HEK293 (cell line): ENCODE results near the gene SPRR2D.

Source experiments
- CTCF ChIA-PET: fragments of 350-600 bp; formaldehyde crosslinking; extraction: SDS; loops from one replicate; lab custom pipeline; 2021; ENCODE audit warnings: antibody characterized with exemption; lab: Yijun Ruan, JAX
- POLR2A ChIA-PET: fragments of 300-600 bp; formaldehyde crosslinking; extraction: SDS; loops from one replicate; lab custom pipeline; 2020; ENCODE audit warnings: antibody characterized with exemption, inconsistent platforms; lab: Yijun Ruan, JAX
- H3K27ac ChIP-seq: fragments of 200-500 bp; sonication (Bioruptor generic); 2 replicates; pipeline ENCODE4 v1.5.1; 2014; ENCODE audit warnings: low read depth, low read length, control low read depth, inconsistent platforms; ENCODE audit errors: extremely low read depth
- H3K36me3 ChIP-seq, 2 experiments: fragments of 200-500 bp in 1 of 2; sonication (Bioruptor generic) in 1 of 2; 1 replicate in 1 of 2; 2 replicates in 1 of 2; pipeline ENCODE4 v1.5.1; 2014 to 2017; ENCODE audit warnings: inconsistent platforms in 2 of 2, low read length in 2 of 2; ENCODE audit not compliant: control insufficient read depth in 2 of 2, insufficient read depth in 1 of 2
- H3K4me1 ChIP-seq: fragments of 200-500 bp; sonication (Bioruptor generic); 2 replicates; pipeline ENCODE4 v1.5.1; 2014; ENCODE audit warnings: mild to moderate bottlenecking, low read length, inconsistent platforms; ENCODE audit not compliant: control insufficient read depth, insufficient read depth
- H3K4me3 ChIP-seq: 2 replicates; pipeline ENCODE4 v1.5.1; 2011; ENCODE audit warnings: low read depth, mild to moderate bottlenecking, control low read depth, low read length, moderate library complexity
- H3K9me3 ChIP-seq: fragments of 200-500 bp; sonication (Bioruptor generic); 2 replicates; pipeline ENCODE4 v1.5.1; 2014; ENCODE audit warnings: low read depth, low read length, inconsistent platforms; ENCODE audit not compliant: control insufficient read depth, insufficient read depth
- GLI4 ChIP-seq: fragments of 450-650 bp; formaldehyde crosslinking; IDR thresholded peaks from 2 replicates; pipeline ENCODE4 v1.5.1; 2016; ENCODE audit warnings: missing biosample characterization, missing genetic modification characterization
- KLF9 ChIP-seq: fragments of 450-650 bp; formaldehyde crosslinking; IDR thresholded peaks from 2 replicates; pipeline ENCODE4 v1.5.1; 2016; ENCODE audit warnings: missing biosample characterization, missing genetic modification characterization, low read depth
- PATZ1 ChIP-seq: fragments of 450-650 bp; formaldehyde crosslinking; IDR thresholded peaks from 2 replicates; pipeline ENCODE4 v1.5.1; 2016; ENCODE audit warnings: missing biosample characterization, missing genetic modification characterization
- SCRT2 ChIP-seq: fragments of 450-650 bp; formaldehyde crosslinking; IDR thresholded peaks from 2 replicates; pipeline ENCODE4 v1.5.1; 2016; ENCODE audit warnings: missing biosample characterization, missing genetic modification characterization
- ZBTB26 ChIP-seq: fragments of 450-650 bp; formaldehyde crosslinking; optimal IDR thresholded peaks from 2 replicates; pipeline ENCODE3; 2016; ENCODE audit warnings: missing biosample characterization, mild to moderate bottlenecking, missing genetic modification characterization
- ZFP37 ChIP-seq: fragments of 450-650 bp; formaldehyde crosslinking; IDR thresholded peaks from 2 replicates; pipeline ENCODE4 v1.5.1; 2016; ENCODE audit warnings: missing biosample characterization, missing genetic modification characterization
- ZFP69B ChIP-seq: fragments of 450-650 bp; formaldehyde crosslinking; IDR thresholded peaks from 2 replicates; pipeline ENCODE4 v1.5.1; 2016; ENCODE audit warnings: missing biosample characterization, missing genetic modification characterization
- ZNF16 ChIP-seq: fragments of 450-650 bp; formaldehyde crosslinking; IDR thresholded peaks from 2 replicates; pipeline ENCODE4 v1.5.1; 2016; ENCODE audit warnings: low read depth, missing biosample characterization, missing genetic modification characterization
- ZNF169 ChIP-seq: fragments of 450-650 bp; formaldehyde crosslinking; IDR thresholded peaks from 2 replicates; pipeline ENCODE4 v1.5.1; 2016; ENCODE audit warnings: missing biosample characterization, missing genetic modification characterization
- ZNF24 ChIP-seq: fragments of 450-650 bp; formaldehyde crosslinking; IDR thresholded peaks from 2 replicates; pipeline ENCODE4 v1.5.1; 2016; ENCODE audit warnings: missing biosample characterization, missing genetic modification characterization
- ZNF266 ChIP-seq: fragments of 450-650 bp; formaldehyde crosslinking; IDR thresholded peaks from 2 replicates; pipeline ENCODE4 v1.5.1; 2016; ENCODE audit warnings: missing biosample characterization, missing genetic modification characterization, low read depth
- ZNF426 ChIP-seq: fragments of 450-650 bp; formaldehyde crosslinking; IDR thresholded peaks from 2 replicates; pipeline ENCODE4 v1.5.1; 2017; ENCODE audit warnings: missing biosample characterization, missing genetic modification characterization, mild to moderate bottlenecking, inconsistent platforms, moderate library complexity
- ZNF600 ChIP-seq: fragments of 450-650 bp; formaldehyde crosslinking; IDR thresholded peaks from 2 replicates; pipeline ENCODE4 v1.5.1; 2016; ENCODE audit warnings: missing biosample characterization, missing genetic modification characterization
- ZNF658 ChIP-seq: fragments of 450-650 bp; formaldehyde crosslinking; IDR thresholded peaks from 2 replicates; pipeline ENCODE4; 2016; ENCODE audit warnings: missing biosample characterization, missing genetic modification characterization
- ZNF768 ChIP-seq: fragments of 450-650 bp; formaldehyde crosslinking; IDR thresholded peaks from 2 replicates; pipeline ENCODE4 v1.5.1; 2018; ENCODE audit warnings: missing biosample characterization, mild to moderate bottlenecking, missing genetic modification characterization
- ZNF776 ChIP-seq: fragments of 450-650 bp; formaldehyde crosslinking; IDR thresholded peaks from 2 replicates; pipeline ENCODE4 v1.5.0; 2017; ENCODE audit warnings: missing biosample characterization, missing genetic modification characterization, borderline replicate concordance
- ZNF785 ChIP-seq: fragments of 450-650 bp; formaldehyde crosslinking; IDR thresholded peaks from 2 replicates; pipeline ENCODE4 v1.5.1; 2016; ENCODE audit warnings: missing biosample characterization, missing genetic modification characterization

The SPRR2D gene

GRCh38 chr1:153040950-153041631, at the start of gene SPRR2D:
Gene SPRR2D (minus strand): TSS chr1:153041120. CDS start chr1:153040346, 774 bp downstream.
- POLR2A ChIA-PET = no interaction called here
- Histone ChIP-seq H3K4me3 (no peak within 1 kb of the TSS), H3K27ac (no peak within 1 kb of the TSS), H3K36me3 (no peaks in the 10 kb centered on the region)
- TF ChIP-seq ZNF169 (tag by site-specific recombination) (no peak), ZNF24 (tag by site-specific recombination) (no peak), ZNF785 (tag by site-specific recombination) (no peak), PATZ1 (tag by site-specific recombination) (no peak), ZBTB26 (tag by site-specific recombination) (no peak), ZNF776 (tag by site-specific recombination) (no peak), ZNF426 (tag by site-specific recombination) (no peak)
- TF ChIP-seq, all 188 proteins: peak for 0
- CTCF ChIA-PET = interaction anchor here (1.7 kb wide), 1 partner anchor 8 kb away, joined by 4 read pairs; no protein-coding TSS in a partner anchor
- no peaks in the 10 kb centered on the region for H3K4me1 ChIP-seq
- H3K9me3 ChIP-seq = no peaks in the 10 kb centered on the region

- ChIA-PET CTCF (no interaction called here), POLR2A (no interaction called here)
- Histone ChIP-seq H3K27ac (no peak overlapping the region), H3K36me3 (no peaks in the 10 kb centered on the region), H3K4me3 (no peak overlapping the region), H3K4me1 (no peaks in the 10 kb centered on the region), H3K9me3 (no peaks in the 10 kb centered on the region)
- TF ChIP-seq ZNF266 (no peak), ZNF768 (tag by site-specific recombination) (no peak), ZFP69B (tag by site-specific recombination) (no peak)
Observed at GRCh38 chr1:153087652-153088051, 46.7 kb upstream of the SPRR2D start.

GRCh38 chr1:153081736-153082135, 40.8 kb upstream of the SPRR2D start:
- ChIA-PET POLR2A (no interaction called here), CTCF (interaction anchor here (1.2 kb wide), 1 partner anchor 26 kb away, joined by 3 read pairs; no protein-coding TSS in a partner anchor)

More at GRCh38 chr1:153081736-153082135, 40.8 kb upstream of the SPRR2D start:
- Histone ChIP-seq H3K4me3 (no peak overlapping the region), H3K36me3 (no peaks in the 10 kb centered on the region), H3K9me3 (no peaks in the 10 kb centered on the region; the same call in 1 of the 2 replicates), H3K27ac (no peak overlapping the region), H3K4me1 (no peaks in the 10 kb centered on the region)
- TF ChIP-seq ZNF658 (tag by site-specific recombination) = no peak
- no peak for TF ChIP-seq ZNF16 (tag by site-specific recombination)
- no peak for TF ChIP-seq ZFP37 (tag by site-specific recombination)
- no peak for TF ChIP-seq SCRT2 (tag by site-specific recombination)
- no peak for TF ChIP-seq KLF9 (tag by site-specific recombination)
- TF ChIP-seq ZNF600 (tag by site-specific recombination) = no peak
- TF ChIP-seq ZFP69B (tag by site-specific recombination) = no peak
- TF ChIP-seq GLI4 = no peak
